ENCODE measurements around the gene GON4L.

- no peak for TF ChIP-seq RCOR1 (IDR thresholded peaks at IDR 0.05; ENCODE audit: low read length)
- no peak for TF ChIP-seq RAD21 (IDR thresholded peaks at IDR 0.05; ENCODE audit: low read length)
- TF ChIP-seq CHD2 (IDR thresholded peaks at IDR 0.05; ENCODE audit: low read length, partially characterized antibody): no peak
- no peak for TF ChIP-seq CTCF (IDR thresholded peaks at IDR 0.05)
Observed at GRCh38 chr1:155872527-155872926, 15.5 kb upstream of the GON4L start.
